HCT116 (cell line): ENCODE data around the gene DDX27. TPM values are rescaled to one million over a fixed set of nuclear protein-coding genes. Genes with fewer than 3 reads are reported as not detected.

ENCODE experiments used
- CBX3 ChIP-seq: IDR thresholded peaks from 2 replicates; pipeline ENCODE4 v1.6.1; 2012; ENCODE audit warnings: low read depth
- EZH2 ChIP-seq: fragments of 200-600 bp; sonication (generic); IDR thresholded peaks from 2 replicates; pipeline ENCODE4 v1.6.1; 2017; ENCODE audit warnings: antibody characterized with exemption, mixed run types
- POLR2A ChIP-seq: IDR thresholded peaks from 2 replicates; pipeline ENCODE4 v1.7.0; 2011; ENCODE audit warnings: borderline replicate concordance; ENCODE audit not compliant: insufficient read depth, insufficient read length; ENCODE audit errors: extremely low read depth
- RAD21 ChIP-seq: IDR thresholded peaks from 2 replicates; pipeline ENCODE4 v1.6.1; 2012; ENCODE audit warnings: low read depth, mild to moderate bottlenecking
- SP1 ChIP-seq: IDR thresholded peaks from 2 replicates; pipeline ENCODE4 v1.6.1; 2012; ENCODE audit warnings: low read depth
- TCF7L2 ChIP-seq: IDR thresholded peaks from 2 replicates; pipeline ENCODE4 v1.7.0; 2011; ENCODE audit warnings: borderline replicate concordance, inconsistent platforms; ENCODE audit not compliant: insufficient read depth, insufficient read length; ENCODE audit errors: extremely low read depth
- ZBTB33 ChIP-seq: IDR thresholded peaks from 2 replicates; pipeline ENCODE4 v1.6.1; 2011; ENCODE audit warnings: mild to moderate bottlenecking, low read length, moderate library complexity; ENCODE audit not compliant: insufficient replicate concordance; ENCODE audit errors: extremely low read depth
- total RNA-seq: library from RNA; stranded (reverse); gene quantifications from one replicate; pipeline ENCODE4 v1.2.1, GENCODE V29; 2021; ENCODE audit not compliant: unreplicated experiment
- TF ChIP-seq, protein P1 (sequence below), 3 experiments: fragments of 200-600 bp in 1 of 3; sonication (generic) in 1 of 3; IDR thresholded peaks in 2 of 3; conservative IDR thresholded peaks in 1 of 3; 2 replicates each; pipeline ENCODE4 v1.5.1; 2012 to 2017; ENCODE audit warnings: low read depth in 2 of 3, low read length in 2 of 3, antibody characterized with exemption in 1 of 3, borderline replicate concordance in 1 of 3, control low read depth in 1 of 3, mild to moderate bottlenecking in 1 of 3, mixed read lengths in 1 of 3, mixed run types in 1 of 3, moderate library complexity in 1 of 3; ENCODE audit not compliant: insufficient read depth in 1 of 3
- TF ChIP-seq, protein P2 (sequence below): IDR thresholded peaks from 2 replicates; pipeline ENCODE4 v1.6.1; 2012

The DDX27 gene
- total RNA-seq, 1 experiment from 2014 or later, result 32.1 TPM

- TF ChIP-seq, protein P1, sequence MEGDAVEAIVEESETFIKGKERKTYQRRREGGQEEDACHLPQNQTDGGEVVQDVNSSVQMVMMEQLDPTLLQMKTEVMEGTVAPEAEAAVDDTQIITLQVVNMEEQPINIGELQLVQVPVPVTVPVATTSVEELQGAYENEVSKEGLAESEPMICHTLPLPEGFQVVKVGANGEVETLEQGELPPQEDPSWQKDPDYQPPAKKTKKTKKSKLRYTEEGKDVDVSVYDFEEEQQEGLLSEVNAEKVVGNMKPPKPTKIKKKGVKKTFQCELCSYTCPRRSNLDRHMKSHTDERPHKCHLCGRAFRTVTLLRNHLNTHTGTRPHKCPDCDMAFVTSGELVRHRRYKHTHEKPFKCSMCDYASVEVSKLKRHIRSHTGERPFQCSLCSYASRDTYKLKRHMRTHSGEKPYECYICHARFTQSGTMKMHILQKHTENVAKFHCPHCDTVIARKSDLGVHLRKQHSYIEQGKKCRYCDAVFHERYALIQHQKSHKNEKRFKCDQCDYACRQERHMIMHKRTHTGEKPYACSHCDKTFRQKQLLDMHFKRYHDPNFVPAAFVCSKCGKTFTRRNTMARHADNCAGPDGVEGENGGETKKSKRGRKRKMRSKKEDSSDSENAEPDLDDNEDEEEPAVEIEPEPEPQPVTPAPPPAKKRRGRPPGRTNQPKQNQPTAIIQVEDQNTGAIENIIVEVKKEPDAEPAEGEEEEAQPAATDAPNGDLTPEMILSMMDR (IDR thresholded peaks at IDR 0.05 in 2 of 3, conservative IDR thresholded peaks at IDR 0.05 in 1 of 3; ENCODE audit: borderline replicate concordance in 1 of 3, insufficient read depth in 1 of 3, low read depth in 2 of 3, low read length in 2 of 3), result no peak
- TF ChIP-seq TCF7L2 (peak; percentile 35), SP1 (peak; percentile 75), CBX3 (peak; percentile 80; the same call in 1 of the 2 replicates), POLR2A (peak; percentile 100), EZH2 (no peak), RAD21 (no peak), ZBTB33 (no peak)
- TF ChIP-seq, protein P2, sequence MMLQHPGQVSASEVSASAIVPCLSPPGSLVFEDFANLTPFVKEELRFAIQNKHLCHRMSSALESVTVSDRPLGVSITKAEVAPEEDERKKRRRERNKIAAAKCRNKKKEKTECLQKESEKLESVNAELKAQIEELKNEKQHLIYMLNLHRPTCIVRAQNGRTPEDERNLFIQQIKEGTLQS, result no peak
Observed at GRCh38 chr20:49278036-49278817, 59.0 kb downstream of the DDX27 start, which contains the start of gene ZNFX1 (continued).
